ENCODE measurements around the gene DGKD. TPM values are rescaled to one million over a fixed set of nuclear protein-coding genes. Genes with fewer than 3 reads are reported as not detected.

The DGKD gene
- total and polyA plus RNA-seq, 10 of the 15 experiments (the other 5 are each of a cell fraction or from before 2014, with no cell fraction given), result 2.7 to 81.9 (median 27.0) TPM

DNA sequence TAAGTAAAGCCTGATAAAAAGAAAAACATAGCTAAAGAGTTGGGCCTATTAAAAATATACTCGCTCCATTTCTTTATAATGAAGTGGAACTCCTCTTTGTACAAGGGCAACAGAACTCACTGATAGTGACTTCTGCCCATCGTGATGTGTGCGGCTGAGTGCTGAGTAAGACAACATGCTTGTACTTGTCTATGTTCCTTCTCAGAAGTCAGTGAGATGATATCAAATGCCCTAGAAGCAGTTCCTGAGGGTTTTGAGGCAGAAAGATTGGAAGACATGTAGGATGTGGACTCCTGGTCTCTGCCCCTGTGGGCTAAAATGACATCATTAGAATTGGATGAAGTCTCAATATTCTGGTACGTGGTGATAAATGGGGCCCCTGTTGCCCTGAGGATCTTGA is 138.5 kb downstream of the DGKD start:
- TF ChIP-seq POLR2AphosphoS5 (IDR thresholded peaks at IDR 0.05; ENCODE audit: low read length), result no peak
- no peak for TF ChIP-seq HCFC1 (IDR thresholded peaks at IDR 0.05; ENCODE audit: low read length)
- no peak for TF ChIP-seq PML (IDR thresholded peaks at IDR 0.05; ENCODE audit: low read length)
- TF ChIP-seq, protein P1, sequence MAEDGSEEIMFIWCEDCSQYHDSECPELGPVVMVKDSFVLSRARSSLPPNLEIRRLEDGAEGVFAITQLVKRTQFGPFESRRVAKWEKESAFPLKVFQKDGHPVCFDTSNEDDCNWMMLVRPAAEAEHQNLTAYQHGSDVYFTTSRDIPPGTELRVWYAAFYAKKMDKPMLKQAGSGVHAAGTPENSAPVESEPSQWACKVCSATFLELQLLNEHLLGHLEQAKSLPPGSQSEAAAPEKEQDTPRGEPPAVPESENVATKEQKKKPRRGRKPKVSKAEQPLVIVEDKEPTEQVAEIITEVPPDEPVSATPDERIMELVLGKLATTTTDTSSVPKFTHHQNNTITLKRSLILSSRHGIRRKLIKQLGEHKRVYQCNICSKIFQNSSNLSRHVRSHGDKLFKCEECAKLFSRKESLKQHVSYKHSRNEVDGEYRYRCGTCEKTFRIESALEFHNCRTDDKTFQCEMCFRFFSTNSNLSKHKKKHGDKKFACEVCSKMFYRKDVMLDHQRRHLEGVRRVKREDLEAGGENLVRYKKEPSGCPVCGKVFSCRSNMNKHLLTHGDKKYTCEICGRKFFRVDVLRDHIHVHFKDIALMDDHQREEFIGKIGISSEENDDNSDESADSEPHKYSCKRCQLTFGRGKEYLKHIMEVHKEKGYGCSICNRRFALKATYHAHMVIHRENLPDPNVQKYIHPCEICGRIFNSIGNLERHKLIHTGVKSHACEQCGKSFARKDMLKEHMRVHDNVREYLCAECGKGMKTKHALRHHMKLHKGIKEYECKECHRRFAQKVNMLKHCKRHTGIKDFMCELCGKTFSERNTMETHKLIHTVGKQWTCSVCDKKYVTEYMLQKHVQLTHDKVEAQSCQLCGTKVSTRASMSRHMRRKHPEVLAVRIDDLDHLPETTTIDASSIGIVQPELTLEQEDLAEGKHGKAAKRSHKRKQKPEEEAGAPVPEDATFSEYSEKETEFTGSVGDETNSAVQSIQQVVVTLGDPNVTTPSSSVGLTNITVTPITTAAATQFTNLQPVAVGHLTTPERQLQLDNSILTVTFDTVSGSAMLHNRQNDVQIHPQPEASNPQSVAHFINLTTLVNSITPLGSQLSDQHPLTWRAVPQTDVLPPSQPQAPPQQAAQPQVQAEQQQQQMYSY (CRISPR knock-in tag; IDR thresholded peaks at IDR 0.05), result no peak
- no peak for TF ChIP-seq STAT1 (conservative IDR thresholded peaks at IDR 0.05)
- TF ChIP-seq EP300 (IDR thresholded peaks at IDR 0.05; ENCODE audit: borderline replicate concordance in 1 of 2, control insufficient read depth in 1 of 2, low read depth in 2 of 2, low read length in 2 of 2), result no peak
- no peak for TF ChIP-seq POU2F2 (IDR thresholded peaks at IDR 0.05; ENCODE audit: borderline replicate concordance, low read depth, low read length)
- TF ChIP-seq ZNF217 (IDR thresholded peaks at IDR 0.05), result no peak
- peaks cover 0 to 10% of the 10 kb centered on the region in 2 experiments; a peak in 2 of 4 replicates for H3K36me3 ChIP-seq (ENCODE audit: control insufficient read depth in 2 of 2, insufficient read depth in 2 of 2, low read length in 1 of 2)
- FAIRE-seq, result no peak
- H3K4me1 ChIP-seq (ENCODE audit: control insufficient read depth, insufficient read depth, low read length), result peaks cover 2% of the 10 kb centered on the region; the same call in 1 of the 2 replicates
- no peak overlapping the region for H2AFZ ChIP-seq (ENCODE audit: control insufficient read depth, low read depth, low read length)
- POLR2A ChIA-PET, result no interaction called here
- in situ Hi-C loops (cut with MboI), result no loop called here
- H3K9me3 ChIP-seq (replicated peaks; ENCODE audit: control insufficient read depth, insufficient read depth, low read length), result no peaks in the 10 kb centered on the region
- no peak overlapping the region for H3K4me3 ChIP-seq
- H3K27me3 ChIP-seq (replicated peaks in 1 of 2; ENCODE audit: control insufficient read depth in 2 of 2, insufficient read depth in 2 of 2, low read length in 1 of 2), result no peaks in the 10 kb centered on the region
- H3K27ac ChIP-seq (ENCODE audit: control insufficient read depth, insufficient read depth), result no peak overlapping the region
- SMC1A ChIA-PET (ENCODE audit: uncharacterized antibody, unreplicated experiment), result interaction anchor here (1.1 kb wide), 1 partner anchor 74 kb away, joined by 3 read pairs; no protein-coding TSS in a partner anchor
- H3K79me2 ChIP-seq (ENCODE audit: control insufficient read depth, insufficient read depth, low read length), result no peaks in the 10 kb centered on the region
- intact Hi-C loops (cut with micrococcal nuclease; ENCODE audit: unreplicated experiment), result no loop called here
- no peak for ATAC-seq
- CTCF ChIA-PET, result interaction anchor here (1.0 kb wide), 1 partner anchor 50 kb away, joined by 4 read pairs; no protein-coding TSS in a partner anchor
- WGBS (ENCODE audit: insufficient coverage, insufficient replicate concordance, low lambda C conversion rate, missing lambda C conversion rate), result 96% methylated on average over 4 of the region's 4 CpGs
- no peaks in the 10 kb centered on the region for H4K20me1 ChIP-seq (ENCODE audit: control insufficient read depth, insufficient read depth)
- RAD21 ChIA-PET (ENCODE audit: unreplicated experiment), result no interaction called here
- DNase-seq (ENCODE audit: low read depth, low spot score), result no peak
- H3K9ac ChIP-seq (ENCODE audit: control insufficient read depth, insufficient read depth, low read length), result no peak overlapping the region
- no TSS peak for BruUV-seq (replicated peaks)
- no peak overlapping the region for H3K4me2 ChIP-seq (ENCODE audit: control insufficient read depth, insufficient read depth)
